ENCODE measurements around the gene ESD.
A peak's percentile ranks its signal among the peaks of the same experiment; 100 is the strongest.
"Not testable (repeated sequence)": the region's sequence is repeated elsewhere in the genome, so short reads cannot be mapped to it uniquely, and the experiment has no call there.

The ESD gene

GRCh38 chr13:46796515-46797474 lies at the start of gene ESD:
Gene ESD, minus strand, starts transcription at chr13:46797161. Its CDS starts 5,748 bp downstream, at chr13:46791413.
- peak; percentile 83 for DNase-seq (ENCODE audit: low spot score)

- no peak for DNase-seq (ENCODE audit: low spot score)
Observed at GRCh38 chr13:46846726-46847125, 49.8 kb upstream of the ESD start.

- DNase-seq (ENCODE audit: low spot score), result no peak
Observed at GRCh38 chr13:46845146-46845545, 48.2 kb upstream of the ESD start.

GRCh38 chr13:46844431-46844830 lies 47.5 kb upstream of the ESD start:
- peak; percentile 5 for DNase-seq (ENCODE audit: low spot score)

- no peak for DNase-seq (ENCODE audit: low spot score)
Observed at GRCh38 chr13:46839399-46839798, 42.4 kb upstream of the ESD start.

- no peak for DNase-seq (ENCODE audit: low spot score)
Observed at GRCh38 chr13:46834657-46835056, 37.7 kb upstream of the ESD start.

- DNase-seq (ENCODE audit: low spot score), result peak; percentile 52
Observed at GRCh38 chr13:46831588-46832194, 34.7 kb upstream of the ESD start.

- no peak for DNase-seq (ENCODE audit: low spot score)
Observed at GRCh38 chr13:46830405-46831005, 33.5 kb upstream of the ESD start.

GRCh38 chr13:46822551-46822950 lies 25.6 kb upstream of the ESD start:
- DNase-seq (ENCODE audit: low spot score), result no peak

GRCh38 chr13:46817838-46818476 lies 21.0 kb upstream of the ESD start:
- DNase-seq (ENCODE audit: low spot score), result no peak

- peak; percentile 33 for DNase-seq (ENCODE audit: low spot score)
Observed at GRCh38 chr13:46817095-46817494, 20.1 kb upstream of the ESD start.

- no peak for DNase-seq (ENCODE audit: low spot score)
Observed at GRCh38 chr13:46816371-46816770, 19.4 kb upstream of the ESD start.

- DNase-seq (ENCODE audit: low spot score), result no peak
Observed at GRCh38 chr13:46812301-46812797, 15.4 kb upstream of the ESD start.

GRCh38 chr13:46810440-46810839 lies 13.5 kb upstream of the ESD start:
- no peak for DNase-seq (ENCODE audit: low spot score)

- DNase-seq (ENCODE audit: low spot score), result not testable (repeated sequence)
Observed at GRCh38 chr13:46804921-46805320, 8.0 kb upstream of the ESD start.

GRCh38 chr13:46804391-46804815 lies 7.4 kb upstream of the ESD start:
- peak; percentile 74 for DNase-seq (ENCODE audit: low spot score)

- DNase-seq (ENCODE audit: low spot score), result no peak
Observed at GRCh38 chr13:46803586-46803985, 6.6 kb upstream of the ESD start.

GRCh38 chr13:46801858-46802257 lies 4.9 kb upstream of the ESD start:
- DNase-seq (ENCODE audit: low spot score), result no peak

- no peak for DNase-seq (ENCODE audit: low spot score)
Observed at GRCh38 chr13:46799139-46799538, 2.2 kb upstream of the ESD start.

- DNase-seq (ENCODE audit: low spot score), result no peak
Observed at GRCh38 chr13:46797501-46798237, 708 bp upstream of the ESD start.

GRCh38 chr13:46796129-46796514 lies 839 bp downstream of the ESD start:
- DNase-seq (ENCODE audit: low spot score), result no peak

GRCh38 chr13:46795321-46795720 lies 1.6 kb downstream of the ESD start:
- no peak for DNase-seq (ENCODE audit: low spot score)

All from kidney capillary endothelial cell (primary cell).